ENCODE data around the gene MLX.
A peak's percentile ranks its signal among the peaks of the same experiment; 100 is the strongest.

The MLX gene

DNA sequence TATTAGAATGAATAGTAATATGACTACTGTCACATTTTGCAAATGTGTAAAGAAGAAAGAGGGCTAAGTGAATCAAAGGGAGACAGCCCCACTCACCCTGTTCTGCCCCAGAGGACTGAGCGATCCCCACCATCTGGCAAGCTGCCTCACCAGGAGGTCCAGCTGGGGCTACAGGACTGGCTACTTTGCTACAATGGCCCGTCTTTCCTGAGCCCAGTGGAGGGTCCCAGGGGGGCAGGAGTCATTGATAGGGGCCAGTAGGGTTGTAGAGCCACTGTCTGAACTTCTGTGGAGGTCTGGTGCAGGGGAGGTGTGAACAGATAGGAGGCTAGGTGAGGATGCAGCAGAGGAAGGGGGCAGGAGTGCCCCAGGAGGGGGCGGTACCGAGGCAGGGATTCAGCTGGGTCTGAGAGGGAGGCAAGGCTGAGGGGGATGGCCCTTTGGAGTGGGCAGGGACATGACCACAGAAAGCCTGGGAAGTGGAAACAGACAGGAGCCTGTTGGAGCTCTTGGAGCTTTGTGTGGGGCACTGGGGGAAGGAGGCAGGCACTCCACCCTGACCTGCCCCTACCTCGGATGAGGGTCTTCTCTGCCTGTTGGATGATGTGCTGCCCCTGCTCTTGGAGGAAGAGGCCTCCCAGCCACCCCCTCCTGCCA is 10.8 kb upstream of the MLX start:
- FAIRE-seq = peak; percentile 55

DNA sequence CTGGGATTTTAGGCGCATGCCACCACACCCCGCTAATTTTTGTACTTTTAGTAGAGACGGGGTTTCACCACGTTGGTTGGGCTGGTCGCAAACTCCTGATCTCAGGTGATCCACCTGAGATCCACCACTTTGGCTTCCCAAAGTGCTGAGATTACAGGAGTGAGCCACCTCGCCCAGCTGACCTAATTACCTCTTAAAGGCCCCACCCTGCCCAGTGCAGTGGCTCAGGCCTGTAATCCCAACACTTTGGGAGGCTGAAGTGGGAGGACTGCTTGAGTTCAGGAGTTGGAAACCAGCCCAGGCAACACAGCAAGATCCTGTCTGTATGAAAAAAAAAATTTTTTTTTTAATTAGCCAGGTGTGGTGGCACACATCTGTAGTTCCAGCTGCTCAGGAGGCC is 7.8 kb upstream of the MLX start:
- no peak for FAIRE-seq

DNA sequence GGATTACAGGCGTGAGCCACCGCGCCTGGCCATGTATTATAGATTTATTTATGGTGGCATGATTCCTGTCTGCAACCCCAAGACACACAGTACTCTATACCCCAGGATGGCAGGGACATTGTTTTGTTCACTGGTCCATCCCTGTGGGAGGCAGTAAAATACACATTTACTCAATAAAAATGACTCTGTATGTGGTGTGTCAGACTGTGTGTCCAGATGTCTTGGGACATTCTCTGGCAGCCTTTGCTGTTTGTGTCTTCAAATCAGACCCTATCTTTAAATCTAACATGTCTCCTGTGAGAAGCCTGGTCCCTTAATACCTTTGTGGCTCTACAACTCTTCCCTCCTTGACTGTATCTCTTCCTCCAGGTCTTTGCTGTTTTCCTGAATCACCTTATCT is 6.7 kb upstream of the MLX start:
- no peak for FAIRE-seq

DNA sequence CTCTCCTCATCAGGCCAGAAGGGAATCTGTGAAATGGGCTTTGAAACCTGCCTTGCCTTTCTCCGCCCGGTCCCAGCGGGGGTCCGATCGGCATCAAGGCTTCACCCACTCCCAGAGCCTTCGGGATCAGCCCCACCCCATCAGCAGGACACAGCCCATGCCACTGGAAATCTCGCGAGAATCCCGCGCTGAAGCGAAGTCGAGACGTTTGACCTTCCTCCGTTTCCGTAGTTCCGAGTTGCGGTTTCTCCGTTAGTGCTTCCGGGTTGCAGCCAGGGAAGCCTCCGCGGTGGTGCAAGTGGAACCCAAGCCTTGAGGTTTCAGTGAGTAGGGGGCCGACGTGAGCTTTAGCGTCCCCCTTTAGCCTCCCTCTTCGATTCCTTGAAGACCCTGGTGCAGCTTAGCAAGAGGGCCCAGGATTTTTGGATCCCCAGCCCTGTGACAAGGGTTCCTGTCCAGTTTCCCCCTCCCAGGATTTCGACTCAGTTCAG is 5.0 kb upstream of the MLX start, which contains the start of gene COASY:
Gene COASY, plus strand, starts transcription at position 252 of the 491 bp plus-strand sequence. CDS start 475 bp downstream, outside the sequence.
- FAIRE-seq = no peak

DNA sequence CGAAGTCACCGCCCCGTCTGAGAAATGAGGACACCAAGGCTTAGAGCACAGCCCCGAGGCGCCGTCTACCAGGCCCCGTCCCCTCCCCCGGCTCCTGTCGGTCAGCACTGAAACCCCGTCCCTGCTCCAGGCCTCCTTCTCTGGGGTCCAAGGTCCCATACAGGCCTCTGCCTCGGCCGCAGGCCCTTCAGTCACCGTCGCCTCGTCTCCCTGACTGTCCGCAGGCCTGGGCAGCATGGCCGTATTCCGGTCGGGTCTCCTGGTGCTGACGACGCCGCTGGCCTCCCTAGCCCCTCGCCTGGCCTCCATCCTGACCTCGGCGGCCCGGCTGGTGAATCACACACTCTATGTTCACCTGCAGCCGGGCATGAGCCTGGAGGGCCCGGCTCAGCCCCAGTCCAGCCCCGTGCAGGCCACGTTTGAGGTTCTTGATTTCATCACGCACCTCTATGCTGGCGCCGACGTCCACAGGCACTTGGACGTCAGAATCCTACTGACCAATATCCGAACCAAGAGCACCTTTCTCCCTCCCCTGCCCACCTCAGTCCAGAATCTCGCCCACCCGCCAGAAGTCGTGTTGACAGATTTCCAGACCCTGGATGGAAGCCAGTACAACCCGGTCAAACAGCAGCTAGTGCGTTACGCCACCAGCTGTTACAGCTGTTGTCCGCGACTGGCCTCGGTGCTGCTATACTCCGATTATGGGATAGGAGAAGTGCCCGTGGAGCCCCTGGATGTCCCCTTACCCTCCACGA is 4.3 kb upstream of the MLX start:
- no peak for FAIRE-seq

DNA sequence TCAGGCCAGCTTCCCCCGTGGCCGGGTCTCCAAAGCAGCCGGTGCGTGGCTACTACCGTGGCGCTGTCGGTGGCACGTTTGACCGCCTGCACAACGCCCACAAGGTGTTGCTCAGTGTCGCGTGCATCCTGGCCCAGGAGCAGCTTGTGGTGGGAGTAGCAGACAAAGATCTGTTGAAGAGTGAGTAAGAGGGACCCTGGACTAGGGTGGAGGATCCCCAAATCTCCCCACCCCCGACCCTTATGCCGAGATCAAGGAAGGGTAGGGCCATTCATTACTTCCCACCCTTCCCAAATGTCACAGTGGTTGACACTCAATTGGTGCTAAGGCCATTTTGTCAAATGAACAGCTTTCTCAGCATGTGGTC is 3.8 kb upstream of the MLX start:
- no peak for FAIRE-seq

DNA sequence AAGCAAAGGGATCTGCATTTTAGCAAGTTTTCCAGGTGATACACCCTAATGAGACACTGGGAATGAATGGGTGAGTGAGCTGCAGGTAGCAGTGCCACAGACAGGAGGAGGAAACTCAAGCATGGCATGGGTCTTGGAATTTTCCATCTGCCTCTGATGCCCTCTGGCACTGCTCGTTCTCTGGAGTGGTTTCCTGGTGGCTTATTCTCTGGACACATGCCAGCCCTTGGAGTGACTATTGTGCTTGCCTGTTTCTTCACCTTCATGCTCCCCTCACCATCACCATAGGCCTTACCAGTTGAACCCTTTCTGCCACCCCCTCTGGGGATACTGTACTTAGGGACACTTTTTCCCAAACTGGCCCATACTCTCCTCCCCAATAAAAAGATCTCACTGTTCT is 3.4 kb upstream of the MLX start:
- no peak for FAIRE-seq

DNA sequence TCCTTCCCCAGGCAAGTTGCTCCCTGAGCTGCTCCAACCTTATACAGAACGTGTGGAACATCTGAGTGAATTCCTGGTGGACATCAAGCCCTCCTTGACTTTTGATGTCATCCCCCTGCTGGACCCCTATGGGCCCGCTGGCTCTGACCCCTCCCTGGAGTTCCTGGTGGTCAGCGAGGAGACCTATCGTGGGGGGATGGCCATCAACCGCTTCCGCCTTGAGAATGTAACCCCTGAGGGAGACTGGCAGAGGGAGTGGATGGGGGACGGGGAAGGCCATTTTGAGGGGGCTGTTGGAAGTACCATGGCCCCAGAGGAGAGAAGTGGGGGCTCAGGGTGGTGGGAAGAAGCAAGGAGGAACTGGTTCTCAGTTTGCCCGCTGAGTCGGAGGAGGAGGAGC is 3.0 kb upstream of the MLX start:
- FAIRE-seq = no peak

DNA sequence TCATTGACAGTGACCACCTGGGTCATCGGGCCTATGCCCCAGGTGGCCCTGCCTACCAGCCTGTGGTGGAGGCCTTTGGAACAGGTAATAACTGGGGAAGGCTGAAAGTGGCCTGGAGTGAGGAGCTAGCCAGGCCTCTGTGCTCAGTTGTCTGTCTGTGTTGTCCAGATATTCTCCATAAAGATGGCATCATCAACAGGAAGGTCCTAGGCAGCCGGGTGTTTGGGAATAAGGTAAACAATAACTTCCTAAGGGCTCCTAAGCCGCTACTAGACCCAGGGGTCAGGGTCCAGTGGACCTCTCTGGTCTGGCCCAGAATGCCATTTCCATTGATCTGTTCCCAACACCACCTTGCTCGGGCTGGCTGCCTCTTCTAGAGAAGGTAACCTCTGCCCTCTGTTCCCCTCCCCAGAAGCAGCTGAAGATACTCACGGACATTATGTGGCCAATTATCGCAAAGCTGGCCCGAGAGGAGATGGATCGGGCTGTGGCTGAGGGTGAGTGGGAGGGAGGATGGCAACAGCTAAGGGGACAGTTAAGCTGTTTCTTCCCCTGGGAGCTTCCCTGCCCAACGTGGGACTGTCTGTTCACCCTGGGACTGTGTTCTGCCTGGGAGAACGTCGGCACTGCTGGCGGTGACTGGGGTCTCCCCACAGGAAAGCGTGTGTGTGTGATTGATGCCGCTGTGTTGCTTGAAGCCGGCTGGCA is 1.9 kb upstream of the MLX start:
- FAIRE-seq = no peak

DNA sequence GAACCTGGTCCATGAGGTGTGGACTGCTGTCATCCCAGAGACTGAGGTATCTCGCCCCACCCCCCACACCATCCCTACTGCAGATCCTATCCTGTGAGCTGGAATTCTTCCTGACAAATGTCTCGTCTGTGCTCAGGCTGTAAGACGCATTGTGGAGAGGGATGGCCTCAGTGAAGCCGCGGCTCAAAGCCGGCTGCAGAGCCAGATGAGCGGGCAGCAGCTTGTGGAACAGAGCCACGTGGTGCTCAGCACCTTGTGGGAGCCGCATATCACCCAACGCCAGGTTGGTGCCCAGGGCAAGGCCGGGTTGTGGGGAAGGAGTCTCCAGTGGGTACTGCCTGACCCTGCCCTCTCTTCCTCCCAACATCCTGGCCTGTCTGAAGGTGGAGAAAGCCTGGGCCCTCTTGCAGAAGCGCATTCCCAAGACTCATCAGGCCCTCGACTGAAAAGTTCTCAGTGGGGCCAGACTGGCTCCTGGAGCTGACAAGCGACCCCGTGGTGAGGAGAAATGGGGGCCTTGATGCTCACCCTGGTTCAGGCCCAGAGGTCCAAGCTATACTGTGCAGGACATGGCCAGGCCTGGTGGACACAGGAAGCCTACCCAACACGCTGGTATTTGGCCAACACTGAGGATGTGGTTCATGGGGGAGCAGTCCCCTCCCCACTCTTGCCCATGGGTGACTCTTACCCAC is 1.2 kb upstream of the MLX start:
- FAIRE-seq = no peak

DNA sequence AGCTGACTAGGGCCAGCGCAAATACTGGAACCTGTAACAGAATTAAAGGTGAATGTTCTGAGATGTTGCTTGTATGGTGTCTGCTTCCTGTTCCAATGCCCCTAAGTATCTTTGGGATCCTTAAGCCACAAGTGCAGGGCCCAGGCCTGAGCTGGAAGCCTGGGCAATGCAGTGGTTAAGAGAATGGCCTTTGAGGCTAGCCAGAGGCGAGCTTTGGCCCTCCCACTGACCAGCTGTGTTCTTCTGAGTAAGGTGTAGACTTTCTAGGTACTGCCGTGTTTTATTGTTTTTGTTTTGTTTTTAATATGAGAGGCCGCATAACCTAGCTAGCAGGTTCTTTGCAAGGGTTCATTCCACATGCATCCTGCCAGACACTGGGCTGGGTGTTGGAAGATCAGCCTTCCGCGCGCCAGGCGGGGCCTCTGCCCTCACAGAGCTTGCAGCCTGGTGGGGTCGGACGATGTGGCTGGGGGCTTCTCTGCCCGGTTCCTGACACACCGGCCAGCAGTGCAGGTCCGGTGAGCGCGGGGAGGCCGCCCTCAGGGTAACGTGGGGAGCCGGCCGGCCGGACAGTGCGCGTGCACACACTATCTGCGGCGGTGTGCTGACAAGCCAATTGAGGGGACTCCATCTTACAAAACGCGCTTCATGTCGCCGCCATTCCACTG is 551 bp upstream of the MLX start:
- FAIRE-seq = no peak

DNA sequence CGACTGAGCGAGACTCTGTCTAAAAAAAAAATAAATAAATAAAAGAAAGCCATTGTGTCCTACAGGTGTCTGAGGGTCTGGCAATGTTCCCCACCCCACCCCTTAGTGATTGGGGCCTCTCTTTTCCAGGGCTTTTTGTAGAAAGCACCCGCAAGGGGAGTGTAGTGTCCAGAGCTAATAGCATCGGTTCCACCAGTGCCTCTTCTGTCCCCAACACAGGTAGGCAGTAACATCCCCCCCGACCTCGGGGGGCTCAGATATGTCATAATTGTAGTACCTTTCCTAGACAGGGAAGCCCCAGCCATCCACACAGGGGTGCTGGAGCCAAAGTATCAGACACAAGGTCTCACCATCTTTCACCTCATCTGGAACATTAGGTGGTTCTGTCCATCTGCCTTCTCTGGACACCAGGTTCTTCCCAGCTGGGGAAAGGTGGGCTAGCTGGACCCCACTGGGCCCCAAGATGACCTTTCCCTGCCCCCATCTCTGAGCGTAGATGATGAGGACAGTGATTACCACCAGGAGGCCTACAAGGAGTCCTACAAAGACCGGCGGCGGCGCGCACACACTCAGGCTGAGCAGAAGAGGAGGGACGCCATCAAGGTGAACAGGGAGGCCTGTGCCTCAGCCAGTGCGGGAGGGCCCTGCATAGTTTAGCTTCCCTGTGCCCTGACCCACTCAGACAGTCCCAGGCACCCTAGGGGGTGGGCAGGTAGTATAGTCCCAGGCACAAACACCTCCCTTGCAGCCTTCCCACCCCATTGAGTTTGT is 1.6 kb downstream of the MLX start:
- no peak for FAIRE-seq

DNA sequence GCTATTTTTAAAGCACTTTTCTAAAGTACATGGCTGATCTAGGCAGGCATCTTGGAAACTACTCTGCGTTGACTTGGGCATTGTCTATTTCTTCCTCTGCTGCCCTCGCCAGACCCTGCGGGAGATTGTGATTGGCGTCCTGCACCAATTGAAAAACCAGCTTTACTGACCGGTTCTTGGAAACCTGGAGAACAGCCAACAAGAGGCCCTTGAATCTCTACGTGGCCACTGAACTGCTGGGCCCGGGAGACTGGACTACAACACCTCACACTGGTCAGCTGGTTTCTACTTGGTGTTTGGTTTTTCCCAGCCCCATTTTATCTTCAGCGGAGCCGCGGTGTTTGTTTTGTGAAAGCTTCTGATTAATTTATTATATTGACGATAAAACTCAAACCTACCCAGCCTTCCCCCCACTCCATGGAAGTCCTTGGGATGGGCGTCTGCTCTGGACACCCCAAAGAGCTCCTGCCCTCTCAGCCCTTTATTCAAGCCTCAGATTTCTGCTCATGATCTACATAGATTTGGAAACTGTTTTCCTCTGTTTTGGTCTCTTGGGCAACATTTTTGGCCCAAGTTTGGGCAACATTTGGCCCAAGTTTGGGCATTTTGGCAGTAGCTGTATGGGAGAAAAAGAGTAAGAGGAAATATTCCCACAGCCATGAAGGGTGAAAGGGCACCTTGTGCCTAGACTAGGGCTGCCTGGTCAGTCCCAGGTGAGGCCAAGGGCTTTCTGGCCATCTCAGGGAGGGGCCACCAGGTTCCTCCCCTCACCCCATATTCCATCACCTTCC is 4.7 kb downstream of the MLX start:
- FAIRE-seq = no peak

DNA sequence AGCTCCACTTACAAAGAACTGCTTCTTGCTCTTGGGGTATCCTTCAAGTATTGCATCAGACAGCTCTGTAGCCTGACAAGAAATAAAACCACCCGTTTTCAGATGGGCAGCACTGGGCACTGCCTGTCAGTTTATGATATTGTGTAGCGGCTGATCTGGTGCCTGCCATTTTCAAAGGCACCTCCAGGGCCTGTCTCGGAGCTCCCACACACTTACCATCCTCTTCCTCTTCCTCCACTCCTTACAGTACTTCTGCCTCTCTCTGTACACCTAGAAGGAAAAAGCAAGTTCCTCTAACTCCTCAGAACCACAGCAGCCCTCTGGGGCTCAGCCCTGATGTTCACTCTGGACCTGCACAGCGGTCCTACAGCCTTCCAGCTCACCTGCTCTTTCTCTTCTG is 6.2 kb downstream of the MLX start:
- no peak for FAIRE-seq

DNA sequence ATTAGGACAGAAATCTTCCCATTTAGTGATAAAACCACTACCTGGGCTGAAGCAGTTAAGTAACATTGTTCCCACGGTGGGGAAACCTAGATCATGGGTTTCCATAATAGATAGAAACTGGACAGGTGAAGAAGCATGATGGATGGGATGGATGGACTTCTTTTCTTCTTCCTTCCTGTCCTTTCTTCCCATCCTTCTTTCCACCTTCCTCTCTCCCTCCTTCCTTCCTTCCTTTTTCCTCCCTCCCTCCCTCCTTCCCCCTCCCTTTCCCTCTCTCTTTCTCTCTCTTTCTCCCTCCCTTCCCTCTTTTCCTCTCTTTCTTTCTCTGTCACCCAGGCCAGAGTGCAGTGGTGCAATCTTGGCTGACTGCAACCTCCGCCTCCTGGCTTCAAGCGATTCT is 7.6 kb downstream of the MLX start:
- FAIRE-seq = no peak

DNA sequence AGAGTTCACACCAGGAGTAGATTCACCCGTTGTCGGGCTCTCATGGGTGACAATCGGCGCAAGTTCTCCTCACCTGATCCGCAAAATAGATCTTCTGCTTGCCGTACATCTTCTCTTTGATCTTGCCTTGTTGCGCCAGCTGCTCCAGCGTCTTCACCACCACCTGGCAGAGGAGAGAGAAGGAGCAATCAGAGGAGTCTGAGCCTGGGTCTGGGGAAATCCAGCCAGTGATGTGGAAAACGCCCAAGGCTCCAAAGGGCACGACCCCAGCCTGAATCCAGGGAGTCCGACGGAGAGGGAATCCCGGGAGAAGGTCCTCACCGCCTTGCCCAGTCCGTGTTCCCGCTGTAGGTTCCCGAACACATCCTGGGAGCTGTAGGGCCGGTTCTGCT is 10.2 kb downstream of the MLX start:
- no peak for FAIRE-seq

DNA sequence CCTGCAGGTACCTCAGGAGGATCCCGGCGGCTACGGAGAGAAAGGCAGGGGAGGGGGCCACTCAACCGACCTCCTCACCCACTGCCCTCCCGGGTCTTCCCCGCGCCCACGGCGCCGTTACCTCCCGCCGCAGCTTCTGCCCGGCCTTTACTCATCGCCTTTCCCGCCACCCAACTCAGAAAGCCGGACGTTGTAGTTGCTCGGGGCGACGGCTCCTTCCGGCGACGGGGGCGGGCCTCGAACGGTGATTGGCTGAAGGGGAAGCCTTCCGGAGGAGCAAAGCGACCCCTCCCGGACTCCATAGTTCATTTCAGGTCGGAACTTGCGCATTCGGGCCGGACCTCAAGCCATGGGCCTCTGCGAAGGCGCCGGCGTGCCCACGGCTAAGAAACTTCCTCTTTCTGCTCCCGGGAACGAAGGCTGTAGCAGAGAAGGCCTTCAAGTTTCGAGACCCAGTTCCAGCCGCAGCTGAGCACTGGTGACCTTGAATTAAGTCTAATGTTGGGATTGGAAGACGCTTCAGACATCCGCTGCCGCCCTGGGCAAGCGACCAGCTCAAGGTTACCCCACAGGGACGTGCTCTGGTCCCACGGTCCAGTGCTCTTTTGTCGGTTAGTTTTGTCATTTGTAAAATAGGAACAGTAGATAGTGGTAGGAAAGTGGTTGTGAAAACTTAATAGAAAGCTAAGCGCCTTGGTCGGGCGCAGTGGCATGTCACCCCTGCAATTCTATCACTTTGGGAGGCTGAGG is 10.8 kb downstream of the MLX start, which contains the start of gene PSMC3IP:
Gene PSMC3IP, minus strand, starts transcription at position 198 of the 750 bp plus-strand sequence. Its CDS starts 43 bp downstream, at position 155.
- FAIRE-seq = peak; percentile 93

DNA sequence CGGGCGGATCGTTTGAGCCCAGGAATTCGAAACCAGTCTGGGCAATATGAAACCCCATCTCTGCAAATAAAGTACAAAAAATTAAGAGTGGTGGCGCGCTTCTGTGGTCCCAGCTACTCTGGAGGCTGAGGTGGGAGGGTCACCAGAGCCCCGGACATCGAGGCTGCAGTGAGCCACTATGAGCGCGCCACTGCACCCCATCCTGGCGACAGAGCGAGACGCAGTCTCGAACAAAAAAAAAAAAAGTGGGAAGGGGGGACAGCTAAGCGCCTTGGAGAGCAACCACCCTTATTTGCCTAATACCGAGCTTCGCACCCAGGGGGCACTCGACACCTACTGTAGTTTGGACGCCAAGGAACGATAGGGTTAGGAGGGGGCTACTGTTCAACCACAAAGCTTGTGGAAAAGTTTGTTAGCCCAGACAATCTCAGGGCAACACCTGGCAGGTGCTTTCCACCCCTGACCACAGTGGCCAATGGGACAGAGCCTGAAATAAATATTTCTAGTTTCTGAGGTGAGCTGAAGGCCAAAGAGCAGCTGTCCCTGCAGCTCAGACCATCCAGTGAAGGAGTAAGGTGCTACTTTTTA is 11.5 kb downstream of the MLX start:
- FAIRE-seq = no peak

DNA sequence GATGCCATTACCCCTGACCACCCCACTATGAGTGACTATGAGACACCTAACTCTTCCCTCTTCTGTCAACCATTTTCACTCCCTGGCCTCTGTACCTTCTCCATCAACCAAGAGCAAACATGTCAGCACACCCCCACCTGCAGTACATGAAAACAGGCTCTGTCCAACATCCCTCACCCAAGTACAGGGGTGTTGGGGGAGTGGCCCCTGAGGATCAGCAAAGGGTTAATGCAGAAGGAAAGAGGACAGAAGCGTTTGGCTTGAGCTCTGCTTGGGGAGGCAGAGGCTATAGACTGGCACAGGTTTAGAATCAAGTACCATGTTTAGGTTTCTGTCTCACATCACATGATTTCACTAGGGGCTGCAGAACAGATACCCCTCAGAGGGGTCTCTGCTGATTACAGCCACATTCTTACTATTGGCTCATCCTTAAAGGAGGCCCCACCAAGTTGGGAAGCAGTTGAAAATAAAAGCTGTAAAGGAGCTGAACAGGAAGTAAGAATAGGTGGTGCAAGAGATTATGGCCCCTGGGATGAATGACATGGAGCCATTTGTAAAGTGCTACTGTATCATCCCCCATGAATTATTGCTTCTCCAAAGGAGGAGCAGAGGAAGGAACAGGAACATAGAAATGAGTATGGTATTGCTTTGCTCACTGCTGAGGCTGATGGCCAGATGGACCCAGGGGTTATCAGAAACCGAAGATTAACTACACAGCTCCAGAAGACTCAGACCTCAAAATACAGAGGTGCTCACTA is 13.1 kb downstream of the MLX start:
- no peak for FAIRE-seq

All from G401.6 (cell line).